Colon (tissue), 2 donors: Measurements from ENCODE around the gene BAHCC1.
A peak's percentile ranks its signal among the peaks of the same experiment; 100 is the strongest.

Experiments
- FAIRE-seq: peaks from 2 replicates; lab custom pipeline; 2012; peaks lifted over from hg19 to GRCh38; lab: Jason Lieb, UNC
- donor health status: control.
- donor health status: control.

BAHCC1 gene

GRCh38 chr17:81386646-81387099 lies 8.6 kb upstream of the BAHCC1 start:
- FAIRE-seq: no peak

GRCh38 chr17:81387100-81388090 lies 7.9 kb upstream of the BAHCC1 start:
- no peak for FAIRE-seq

- no peak for FAIRE-seq
These were observed 7.1 kb upstream of the BAHCC1 start for GRCh38 chr17:81388091-81388611.

GRCh38 chr17:81388612-81389367 lies 6.5 kb upstream of the BAHCC1 start:
- FAIRE-seq: no peak

GRCh38 chr17:81389585-81389984 lies 5.7 kb upstream of the BAHCC1 start:
- no peak for FAIRE-seq

GRCh38 chr17:81390029-81390872 lies 5.0 kb upstream of the BAHCC1 start:
- FAIRE-seq: no peak

GRCh38 chr17:81390873-81391255 lies 4.4 kb upstream of the BAHCC1 start:
- FAIRE-seq: no peak

- FAIRE-seq: no peak
These were observed 3.8 kb upstream of the BAHCC1 start for GRCh38 chr17:81391293-81391935.

GRCh38 chr17:81391936-81392908 lies 3.0 kb upstream of the BAHCC1 start:
- FAIRE-seq: no peak

- no peak for FAIRE-seq
These were observed 2.2 kb upstream of the BAHCC1 start for GRCh38 chr17:81392909-81393654.

- FAIRE-seq: peak; percentile 10
These were observed 1.4 kb upstream of the BAHCC1 start for GRCh38 chr17:81393684-81394376.

- FAIRE-seq: no peak
These were observed 808 bp upstream of the BAHCC1 start for GRCh38 chr17:81394377-81394920.

GRCh38 chr17:81395600-81396277 lies 482 bp downstream of the BAHCC1 start:
- no peak for FAIRE-seq

GRCh38 chr17:81396278-81396721 lies 1.0 kb downstream of the BAHCC1 start:
- FAIRE-seq: no peak

GRCh38 chr17:81396722-81397313 lies 1.6 kb downstream of the BAHCC1 start:
- no peak for FAIRE-seq

GRCh38 chr17:81397314-81398175 lies 2.3 kb downstream of the BAHCC1 start:
- no peak for FAIRE-seq
